HG03432 (cell line): Measurements from ENCODE around the gene BEAN1.

Experiments
- ATAC-seq: cut with Tn5 transposase; IDR thresholded peaks from one replicate; pipeline ENCODE4 v1.9.1; 2021; ENCODE audit warnings: mild to moderate bottlenecking, moderate library complexity; ENCODE audit not compliant: unreplicated experiment

BEAN1 gene

DNA sequence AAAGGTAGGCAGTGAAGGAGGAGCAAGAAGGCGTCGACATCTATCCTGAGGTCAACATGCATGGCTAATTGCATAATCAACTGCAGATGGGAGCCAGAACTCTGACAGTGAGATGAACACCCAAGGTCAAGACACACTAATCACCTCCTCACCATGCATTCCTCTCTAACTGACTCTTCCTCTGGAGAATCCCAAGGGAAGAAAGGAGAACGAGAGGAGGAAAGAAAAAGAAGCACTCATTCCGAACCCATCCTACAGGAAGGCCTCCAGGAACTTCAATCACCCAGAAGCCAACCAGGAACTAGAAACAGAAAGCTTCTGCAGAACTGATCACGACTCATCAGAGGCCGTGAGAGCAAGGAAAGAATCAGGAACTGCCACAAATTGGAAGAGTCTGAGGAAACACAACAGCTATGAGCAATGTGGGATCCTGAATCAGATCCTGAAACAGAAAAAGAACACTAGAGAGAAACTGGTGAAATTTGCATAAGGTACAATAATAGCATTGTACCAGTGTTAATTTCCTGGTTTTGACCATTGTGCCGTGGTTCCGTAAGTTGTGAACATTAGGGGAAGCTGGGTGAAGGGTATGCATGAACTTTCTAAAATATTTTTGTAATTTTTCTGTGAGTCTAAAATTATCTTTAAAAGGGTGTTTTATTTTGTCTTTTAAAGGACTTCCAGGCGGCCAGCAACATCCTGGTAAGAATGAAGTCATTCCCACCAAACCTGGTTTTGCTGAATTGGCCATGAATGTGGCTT is 10.0 kb upstream of the BEAN1 start:
- no peak for ATAC-seq

DNA sequence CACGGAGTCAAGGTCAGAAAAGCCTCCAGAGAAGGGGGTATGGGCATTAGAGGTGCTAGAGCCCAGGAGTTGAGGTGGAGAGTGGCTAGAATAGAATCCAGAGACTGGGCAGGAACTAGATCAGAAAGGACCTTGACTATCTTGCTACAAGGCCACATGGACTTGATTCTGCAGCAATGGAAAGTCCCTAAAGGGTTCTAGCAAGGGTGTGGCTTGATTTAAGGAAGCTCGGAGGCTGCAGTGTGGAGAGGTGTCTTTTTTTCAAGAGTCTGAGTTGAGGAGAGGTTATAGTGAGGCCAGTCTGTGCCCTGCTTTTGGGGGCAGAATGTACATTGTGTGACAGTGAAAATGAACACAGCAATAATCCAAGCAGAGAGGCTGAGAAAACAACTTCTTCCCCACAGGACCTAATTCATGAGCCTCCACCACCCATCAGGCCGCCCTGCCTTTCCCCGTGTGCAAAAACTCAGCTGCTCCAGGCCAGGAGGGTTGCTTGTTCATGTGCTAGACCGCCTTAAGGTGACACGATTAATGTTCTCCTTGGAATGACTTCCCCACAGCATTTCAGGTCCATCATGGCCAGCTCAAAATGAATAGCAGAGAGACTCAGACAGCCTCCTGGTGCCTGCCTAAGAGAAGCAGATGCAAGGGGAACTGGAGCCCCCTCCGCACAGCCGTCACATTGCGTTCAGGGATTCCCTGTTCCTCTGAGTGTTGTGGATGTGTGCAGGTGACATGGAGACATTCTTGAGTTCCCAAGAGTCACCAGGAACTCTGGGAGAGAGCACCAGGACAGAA is 8.7 kb upstream of the BEAN1 start:
- ATAC-seq, result no peak

DNA sequence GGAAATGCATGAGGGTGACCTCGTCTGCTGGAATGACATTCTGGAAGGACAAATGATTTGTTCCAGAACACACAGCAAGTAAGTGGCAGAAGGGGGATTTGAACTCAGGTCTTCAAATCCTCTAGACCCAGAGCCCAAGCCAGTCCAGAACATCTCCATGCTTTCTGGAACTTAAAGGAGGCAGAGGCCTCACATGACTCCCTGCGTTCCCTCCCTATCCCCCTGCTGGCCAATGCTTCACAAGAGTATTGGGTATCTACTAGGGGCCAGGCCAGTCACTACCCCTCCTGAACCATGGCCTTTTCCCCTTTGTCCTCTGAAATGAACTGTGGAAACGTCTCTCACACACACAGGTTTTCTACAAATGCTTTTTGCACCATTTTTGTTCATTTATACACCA is 7.6 kb upstream of the BEAN1 start:
- ATAC-seq, result no peak

DNA sequence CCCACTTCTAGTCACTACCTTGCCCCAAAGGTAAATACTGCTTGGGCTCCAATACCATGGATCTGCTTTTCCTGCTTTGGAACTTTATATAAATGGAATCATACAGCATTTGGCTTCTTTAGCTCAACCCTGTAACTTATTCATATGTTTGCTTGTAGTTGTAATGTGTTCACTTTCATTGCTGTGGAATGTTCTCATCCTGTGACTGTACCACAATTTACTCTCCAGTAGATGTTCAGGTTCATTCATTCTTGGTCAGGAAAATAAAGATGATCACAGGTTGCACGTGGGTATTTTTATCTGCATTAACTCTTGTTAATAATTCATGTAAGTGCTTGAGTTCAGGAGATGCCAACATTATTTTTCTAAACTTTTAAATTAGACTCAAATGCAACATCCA is 6.7 kb upstream of the BEAN1 start:
- no peak for ATAC-seq

DNA sequence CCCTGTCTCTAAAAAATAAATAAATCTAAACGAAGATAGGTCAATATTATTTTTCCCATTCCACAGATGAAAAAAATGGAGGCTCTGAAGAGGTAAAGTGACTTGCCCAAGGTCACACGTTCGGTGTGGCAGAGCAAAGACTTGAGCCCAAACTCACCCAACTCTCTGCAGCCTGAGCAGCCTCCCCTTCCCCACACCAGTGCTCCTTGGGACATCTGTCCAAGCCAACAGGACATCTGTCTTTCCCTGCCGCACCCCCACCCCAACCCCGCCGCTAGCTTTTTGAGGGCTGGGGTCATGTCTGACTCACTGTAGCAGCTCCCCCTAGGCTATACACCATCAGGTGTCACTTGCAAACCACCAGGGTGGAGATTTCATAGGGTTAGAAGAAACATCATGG is 5.2 kb upstream of the BEAN1 start:
- ATAC-seq, result no peak

DNA sequence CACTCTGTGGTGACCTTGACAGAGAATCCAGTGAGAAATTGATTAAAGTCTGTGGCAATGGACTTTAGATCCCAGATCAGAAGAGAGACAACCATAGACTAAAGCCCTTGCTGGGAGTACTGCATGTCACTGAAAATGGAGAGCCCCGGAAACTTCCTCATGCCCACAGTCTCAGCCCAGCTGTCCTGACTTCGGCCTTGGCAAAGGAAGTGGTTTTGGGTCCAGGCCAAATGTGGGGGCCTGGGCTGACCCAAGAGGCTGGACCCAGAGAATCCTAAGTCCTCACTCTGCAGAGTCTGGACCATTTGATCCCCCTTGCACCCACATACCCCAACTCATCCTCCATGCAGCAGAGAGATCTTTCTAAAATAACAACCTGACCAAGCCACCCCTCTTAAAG is 4.7 kb upstream of the BEAN1 start:
- ATAC-seq, result no peak

DNA sequence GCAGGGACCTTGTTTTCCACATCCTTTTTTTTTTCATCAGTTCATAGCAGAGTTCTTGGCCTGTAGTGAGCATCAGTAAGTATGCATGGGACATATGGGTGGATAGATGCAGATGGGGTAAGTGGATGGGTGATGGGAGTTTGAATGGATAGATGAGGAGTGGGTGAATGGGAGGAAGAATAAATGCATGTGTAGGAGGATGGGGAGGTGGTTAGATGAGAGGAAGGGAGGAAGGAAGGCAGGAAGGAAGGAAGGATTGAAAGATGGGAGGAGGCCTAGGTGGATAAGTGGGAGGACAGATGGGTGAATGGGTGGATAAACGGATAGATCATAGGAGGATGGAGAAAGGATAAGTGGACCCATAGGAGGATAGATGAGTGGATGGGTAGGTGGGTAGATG is 3.9 kb upstream of the BEAN1 start:
- ATAC-seq, result no peak

DNA sequence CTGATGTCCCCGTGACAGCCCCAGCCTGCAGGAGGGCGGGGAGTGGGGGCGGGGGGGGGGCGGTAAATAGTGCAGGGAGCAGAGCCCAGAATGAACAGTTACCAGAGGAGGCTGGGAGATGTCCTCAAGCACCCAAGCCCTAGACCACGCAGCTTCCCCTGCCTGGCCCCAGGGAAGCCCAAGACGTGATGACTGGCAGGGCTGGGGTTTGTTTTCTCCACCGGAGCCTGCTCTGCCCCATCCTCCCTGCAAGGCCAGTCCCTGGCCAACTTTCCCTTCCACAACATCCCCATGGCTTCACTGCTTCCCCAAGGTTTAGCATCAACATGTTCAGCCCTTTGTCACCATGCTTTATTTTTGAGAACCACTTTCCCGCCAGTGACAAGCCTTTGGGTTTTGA is 1.4 kb upstream of the BEAN1 start:
- ATAC-seq, result no peak

DNA sequence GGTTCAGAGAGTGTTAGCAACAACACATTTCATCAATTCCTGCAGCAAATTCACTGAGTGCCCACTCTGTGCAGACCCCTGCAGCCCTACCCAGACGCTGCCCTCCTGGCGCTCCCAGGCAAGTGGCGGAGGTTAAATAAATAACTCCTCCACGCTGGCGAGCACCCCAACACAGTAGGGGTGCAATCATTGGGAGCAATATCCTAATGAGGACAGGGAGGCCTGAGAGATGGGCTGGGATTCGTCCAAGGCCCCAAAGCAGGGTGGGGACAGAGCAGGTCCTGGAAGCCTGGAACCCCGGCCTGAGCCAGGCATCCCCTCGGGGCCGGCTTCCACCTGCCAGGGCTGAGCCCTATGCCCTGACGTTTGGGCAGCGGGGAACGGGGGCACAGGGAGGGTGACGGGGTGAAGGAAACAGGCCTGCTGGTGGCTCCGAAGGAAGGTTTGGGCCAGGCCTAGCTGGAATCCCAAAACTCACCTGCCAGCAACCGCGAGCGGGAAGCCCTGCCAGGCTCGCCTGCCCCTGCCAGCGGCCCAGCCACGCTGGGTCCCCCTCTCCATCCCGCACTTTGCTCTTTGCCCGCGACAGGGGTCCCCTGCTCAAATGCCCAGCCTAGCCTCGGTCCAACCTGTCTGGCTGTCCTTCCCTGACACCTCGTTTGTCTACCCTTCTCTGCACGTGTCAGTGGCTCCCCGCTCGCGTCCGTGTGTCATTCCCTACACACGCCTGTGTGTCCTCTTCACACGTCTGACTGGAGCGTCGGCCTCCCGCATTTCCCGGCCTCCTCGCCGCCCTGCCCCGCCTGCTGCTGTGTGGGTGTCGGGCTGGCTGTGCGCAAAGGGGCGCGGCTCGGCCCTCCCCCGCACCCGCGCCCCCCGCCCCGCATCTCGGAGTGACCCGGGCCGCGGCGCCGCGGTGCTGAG is 721 bp upstream of the BEAN1 start:
- no peak for ATAC-seq

DNA sequence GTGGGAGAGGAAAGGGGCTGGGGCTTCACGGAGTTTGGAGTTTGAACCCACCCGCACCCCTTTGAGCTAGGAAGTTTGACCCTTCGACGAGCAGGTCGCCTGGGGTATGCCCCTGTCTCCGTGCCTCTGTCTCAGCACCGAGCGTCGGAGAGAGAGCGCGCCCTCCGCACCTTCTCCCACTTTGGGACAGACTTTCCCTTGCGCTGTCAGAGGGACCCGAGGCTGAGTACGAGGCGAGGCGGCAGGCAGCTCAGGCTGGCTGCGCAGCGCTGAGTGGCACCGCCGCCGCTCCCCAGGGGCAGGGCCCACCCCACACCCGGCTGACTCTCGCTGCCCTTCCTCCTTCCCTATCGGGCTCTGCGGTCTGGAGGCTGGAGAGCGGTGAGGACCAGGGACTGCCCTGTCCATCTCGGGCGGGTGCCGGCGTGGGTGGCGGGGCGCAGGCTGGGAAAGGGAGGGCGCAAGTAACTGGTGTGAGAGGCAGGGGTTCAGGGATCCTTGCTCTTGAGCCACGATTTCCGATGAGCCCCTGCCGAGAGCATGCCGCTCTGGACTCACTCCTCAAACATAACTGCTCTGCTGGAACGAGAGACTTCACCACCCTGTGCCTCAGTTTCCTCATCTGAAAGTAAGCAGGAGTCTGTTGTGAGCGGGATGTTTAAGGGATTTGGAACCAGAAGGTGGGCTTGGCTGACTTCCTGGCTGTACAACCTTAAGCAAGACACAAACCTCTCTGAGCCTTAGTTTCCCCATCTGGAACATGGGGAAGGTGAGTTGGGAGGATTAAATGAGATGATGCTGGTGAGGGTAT is 981 bp downstream of the BEAN1 start:
- ATAC-seq, result no peak

DNA sequence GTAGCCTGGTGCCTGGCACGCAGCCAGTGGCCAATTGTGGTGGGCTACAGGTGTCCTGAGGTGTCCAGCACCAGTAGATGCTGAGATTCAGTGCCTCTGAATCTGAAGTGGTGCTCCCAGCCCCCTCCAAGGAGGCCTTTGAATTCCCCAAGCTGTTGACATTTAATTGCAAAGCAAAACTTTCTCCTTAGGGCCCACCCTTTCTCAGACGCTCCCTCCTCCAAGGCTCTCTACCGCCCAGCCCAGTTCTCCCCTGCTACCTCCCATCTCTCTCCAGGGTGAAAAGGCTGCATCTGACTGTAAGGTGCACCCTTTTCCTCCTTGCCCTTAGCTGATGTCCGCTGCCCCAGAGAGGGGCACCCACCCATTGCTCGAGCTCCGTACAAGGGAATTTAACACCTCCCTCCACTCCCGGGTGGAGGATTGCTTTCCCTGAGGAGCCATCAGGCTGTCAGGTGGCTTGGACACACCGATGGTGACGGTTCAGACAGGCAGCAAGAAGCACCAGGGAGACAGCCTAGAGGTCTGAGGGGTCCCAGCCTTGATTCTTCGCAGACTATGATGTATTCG is 1.7 kb downstream of the BEAN1 start:
- no peak for ATAC-seq

DNA sequence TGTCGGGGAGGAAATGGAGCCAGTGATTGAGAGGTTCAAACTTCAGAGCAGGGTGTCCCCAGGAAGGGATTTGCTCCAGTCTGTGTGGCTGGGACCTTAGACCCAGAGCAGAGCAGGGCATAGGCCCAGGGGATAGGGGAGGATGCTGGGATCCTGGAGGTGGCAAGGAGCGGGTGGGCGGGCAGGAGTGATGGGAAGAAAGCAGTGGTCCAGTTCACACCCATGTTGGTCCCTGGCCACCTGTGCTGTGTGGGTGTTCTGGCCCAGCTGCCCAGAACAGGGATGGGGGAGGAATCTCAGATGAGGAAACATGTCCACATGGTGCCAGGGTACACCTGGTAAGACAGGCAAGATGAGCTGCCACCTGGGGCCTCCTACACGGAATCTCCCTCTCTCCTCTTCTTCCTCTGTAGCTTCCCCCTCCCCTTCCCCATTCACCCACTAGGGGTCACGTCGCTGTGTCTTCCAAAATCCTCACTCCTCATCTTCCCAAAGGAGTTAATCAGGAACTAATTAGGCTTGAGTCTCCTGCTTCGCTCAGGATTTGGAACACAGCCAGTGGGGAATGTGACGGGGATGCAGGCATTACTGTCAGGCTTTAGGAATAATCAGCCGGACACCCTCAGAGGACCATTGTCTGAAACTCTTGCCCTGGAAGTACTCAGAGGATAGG is 2.3 kb downstream of the BEAN1 start:
- no peak for ATAC-seq

DNA sequence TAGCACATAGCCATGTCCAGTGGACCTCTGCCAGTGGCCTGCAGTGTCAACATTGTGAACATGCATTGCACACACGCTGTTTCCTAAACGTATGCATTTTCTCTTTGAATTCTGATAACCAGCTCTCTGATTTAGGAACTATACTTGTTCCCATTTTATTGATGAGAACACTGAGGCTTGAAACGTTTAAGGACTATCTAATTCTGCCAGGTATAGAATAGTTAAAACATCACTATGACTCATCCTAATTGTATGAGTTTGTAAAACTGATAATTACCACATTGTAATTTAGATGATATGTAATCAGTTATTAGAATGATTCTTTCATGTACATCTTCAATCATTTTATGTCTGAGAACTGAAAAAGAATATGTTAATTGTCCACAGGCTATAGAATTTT is 3.1 kb downstream of the BEAN1 start:
- no peak for ATAC-seq

DNA sequence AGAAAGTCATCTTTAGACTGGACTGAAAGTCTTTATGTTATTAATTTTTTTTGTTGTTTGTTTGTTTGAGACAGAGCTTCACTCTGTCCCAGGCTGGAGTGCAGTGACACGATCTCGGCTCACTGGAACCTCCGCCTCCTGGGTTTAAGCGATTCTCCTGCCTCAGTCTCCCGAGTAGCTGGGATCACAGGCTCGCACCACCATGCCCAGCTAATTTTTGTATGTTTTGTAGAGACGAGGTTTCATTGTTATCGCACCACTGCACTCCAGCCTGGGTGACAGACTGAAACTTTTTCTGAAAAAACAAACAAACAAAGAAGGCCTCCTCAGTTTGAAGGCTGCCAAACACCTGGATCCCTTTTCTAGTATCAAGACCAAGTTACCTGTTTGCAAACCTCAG is 4.7 kb downstream of the BEAN1 start:
- no peak for ATAC-seq

DNA sequence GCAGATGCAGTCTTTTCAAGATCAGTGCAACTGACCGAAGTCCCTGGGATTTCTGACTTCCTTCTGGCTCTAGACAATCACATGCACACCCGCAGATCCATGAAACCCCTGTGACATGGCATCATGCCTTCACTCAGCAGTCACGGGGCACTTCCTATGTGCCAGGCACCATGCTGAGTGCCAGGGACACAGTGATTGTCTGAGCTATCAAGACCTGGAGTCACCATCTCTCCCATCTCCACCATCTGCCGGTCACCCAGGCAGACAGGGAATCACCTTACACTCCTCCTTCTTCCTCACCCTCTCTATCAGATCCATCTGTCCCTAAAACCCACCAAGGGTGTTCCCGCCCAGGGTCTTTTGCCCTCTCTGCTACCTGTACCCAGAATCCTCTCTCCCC is 5.3 kb downstream of the BEAN1 start:
- no peak for ATAC-seq

DNA sequence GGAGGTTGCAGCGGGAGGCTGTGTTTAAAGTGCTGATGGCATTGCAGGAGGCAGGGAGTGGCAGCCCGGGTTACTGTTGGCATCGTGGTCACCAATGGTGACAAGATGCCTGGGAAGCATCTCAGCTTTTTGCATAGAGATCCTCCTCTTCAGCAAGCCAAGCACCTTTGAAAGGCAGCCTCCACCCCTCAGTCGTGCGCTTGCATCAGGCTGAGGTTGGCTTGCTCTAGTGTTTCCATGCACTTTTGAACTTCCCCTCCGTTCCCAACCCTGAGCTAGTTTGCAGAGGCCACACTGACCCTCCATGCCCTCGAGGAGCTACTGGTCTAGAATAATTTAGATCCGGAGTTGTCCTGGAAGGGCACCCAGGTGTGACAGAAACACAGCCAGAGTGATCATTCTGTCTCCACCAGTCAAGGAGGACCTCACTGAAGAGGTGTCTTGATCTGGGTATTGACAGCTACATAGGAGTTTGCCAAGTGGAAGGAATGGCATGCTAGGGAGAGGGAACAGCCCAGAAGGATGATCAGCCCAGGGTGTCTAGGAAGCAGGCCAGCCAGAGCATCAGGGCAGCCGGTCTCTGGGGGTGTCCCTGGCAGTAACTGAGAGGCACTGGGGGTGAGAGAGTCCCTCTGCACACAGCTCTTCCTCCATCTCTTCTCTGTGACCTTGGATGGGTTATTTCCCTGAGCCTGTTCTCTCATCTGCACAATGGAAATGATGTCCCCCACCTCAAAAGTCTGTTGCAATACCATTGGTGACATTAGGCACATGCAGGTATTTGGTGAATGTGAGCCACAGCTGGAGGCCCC is 7.7 kb downstream of the BEAN1 start:
- ATAC-seq, result no peak

DNA sequence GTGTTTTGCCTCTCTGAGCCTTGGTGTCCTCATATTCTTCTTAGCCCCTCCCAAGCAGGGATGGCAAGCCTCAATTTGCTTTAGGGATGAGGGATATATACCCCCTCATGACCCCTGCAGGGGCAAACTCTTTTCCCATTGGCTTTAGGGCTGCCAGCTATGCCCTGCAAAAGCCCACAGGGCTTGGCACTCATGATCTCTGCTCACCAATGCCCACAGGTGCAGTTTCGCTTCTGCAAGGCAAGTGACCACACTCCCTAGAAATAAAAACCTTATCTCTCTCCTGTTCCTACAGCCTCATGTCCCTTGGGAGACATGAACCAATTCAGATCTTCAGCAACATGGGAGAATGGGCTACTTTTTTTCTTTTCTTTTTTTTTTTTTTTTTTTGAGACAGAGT is 8.8 kb downstream of the BEAN1 start:
- ATAC-seq, result no peak

DNA sequence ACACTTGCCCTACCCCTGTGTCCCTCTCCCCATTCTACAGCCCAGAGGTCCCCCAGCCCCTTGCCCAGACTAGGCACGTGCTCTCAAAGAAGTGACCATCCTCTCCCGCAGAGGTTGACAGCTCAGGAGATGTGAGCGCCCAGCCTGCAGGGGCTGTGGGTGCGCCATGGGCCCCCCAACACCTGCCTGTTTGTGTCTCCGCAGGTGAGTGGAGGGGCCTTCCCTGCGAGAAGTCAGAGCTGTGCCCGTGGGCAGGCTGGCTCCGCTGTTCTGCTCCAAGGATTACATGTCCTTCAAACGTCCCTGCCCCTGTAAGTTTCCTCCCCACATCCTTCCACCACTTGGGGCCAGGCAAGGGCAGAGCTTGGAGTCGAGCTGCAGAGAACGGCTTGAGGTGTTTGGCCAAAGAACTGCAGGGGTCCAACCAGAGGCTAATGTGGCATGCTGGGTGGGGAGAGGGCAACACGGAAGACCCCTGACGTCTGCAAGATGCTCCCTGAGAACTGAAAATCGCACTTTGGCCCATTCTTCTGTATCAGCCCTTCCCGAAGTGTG is 10.4 kb downstream of the BEAN1 start:
- ATAC-seq, result no peak

DNA sequence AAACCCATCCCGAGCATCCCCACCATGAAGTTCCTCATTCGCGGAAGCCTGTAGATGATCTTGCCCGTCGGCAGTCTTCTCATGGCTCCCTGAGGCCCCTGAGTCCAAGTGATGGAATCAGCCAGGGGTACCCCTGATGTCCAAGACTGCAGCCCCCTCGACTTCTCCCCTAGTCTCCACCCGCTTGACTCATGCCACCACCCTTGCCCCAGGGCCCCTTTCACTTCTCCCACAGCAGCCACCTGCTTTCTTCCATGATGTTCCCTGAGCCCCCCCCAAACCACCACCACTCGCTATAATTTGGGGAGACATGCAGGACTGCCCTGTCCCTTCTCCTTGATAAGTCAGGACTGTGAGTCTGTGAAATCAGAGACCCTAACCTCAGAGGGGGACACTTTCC is 11.4 kb downstream of the BEAN1 start:
- ATAC-seq, result no peak
